Esophagus muscularis mucosa (tissue), 3 donors: ENCODE measurements around the gene MED31.

Experiments used
- CTCF ChIP-seq, 3 experiments: fragments of 200-600 bp in 2 of 3; fragments of 450-650 bp in 1 of 3; sonication (generic) in 2 of 3; IDR thresholded peaks; one replicate each; pipeline ENCODE4 v1.5.1; 2017 to 2019; ENCODE audit warnings: antibody characterized with exemption in 3 of 3, mild to moderate bottlenecking in 2 of 3, moderate library complexity in 1 of 3
- POLR2A ChIP-seq: fragments of 450-650 bp; IDR thresholded peaks from one replicate; pipeline ENCODE4 v1.6.1; 2017; ENCODE audit warnings: antibody characterized with exemption, moderate library complexity, mild to moderate bottlenecking, low read depth

- TF ChIP-seq CTCF (IDR thresholded peaks at IDR 0.05): no peak
- TF ChIP-seq POLR2A: no peak
Measured at GRCh38 chr17:6666557-6666956, 15.2 kb upstream of the MED31 start.
